ENCODE results near the gene KCNMA1. TPM values are rescaled to one million over a fixed set of nuclear protein-coding genes. Genes with fewer than 3 reads are reported as not detected.

Gene KCNMA1
- total RNA-seq, 1 donor from 2014 or later: 0.21 TPM

GRCh38 chr10:77411805-77412204 is 225.8 kb downstream of the KCNMA1 start:
- intact Hi-C loops (cut with micrococcal nuclease): no loop called here
- Mint-ChIP-seq H3K36me3 (ENCODE audit: low read depth) (no peaks in the 10 kb centered on the region), H3K27me3 (ENCODE audit: low read depth) (no peaks in the 10 kb centered on the region), H3K4me1 (ENCODE audit: low read depth) (no peaks in the 10 kb centered on the region), H3K27ac (no peak overlapping the region), H3K9me3 (no peaks in the 10 kb centered on the region), H3K4me3 (ENCODE audit: low read depth) (no peak overlapping the region)
- no peak for DNase-seq (ENCODE audit: low spot score)

- Mint-ChIP-seq H3K9me3 (no peaks in the 10 kb centered on the region), H3K27me3 (ENCODE audit: low read depth) (no peaks in the 10 kb centered on the region), H3K27ac (no peak overlapping the region), H3K36me3 (ENCODE audit: low read depth) (no peaks in the 10 kb centered on the region), H3K4me1 (ENCODE audit: low read depth) (no peaks in the 10 kb centered on the region), H3K4me3 (ENCODE audit: low read depth) (no peak overlapping the region)
- intact Hi-C loops (cut with micrococcal nuclease): no loop called here
- DNase-seq (ENCODE audit: low spot score): no peak
These were observed 227.1 kb downstream of the KCNMA1 start for GRCh38 chr10:77410523-77410922.

GRCh38 chr10:77409697-77410471 is 227.7 kb downstream of the KCNMA1 start:
- no peak for DNase-seq (ENCODE audit: low spot score)
- H3K4me1 Mint-ChIP-seq (ENCODE audit: low read depth): no peaks in the 10 kb centered on the region
- H3K9me3 Mint-ChIP-seq: no peaks in the 10 kb centered on the region
- H3K27me3 Mint-ChIP-seq (ENCODE audit: low read depth): no peaks in the 10 kb centered on the region
- no peak overlapping the region for H3K4me3 Mint-ChIP-seq (ENCODE audit: low read depth)
- H3K27ac Mint-ChIP-seq: no peak overlapping the region
- no peaks in the 10 kb centered on the region for H3K36me3 Mint-ChIP-seq (ENCODE audit: low read depth)
- intact Hi-C loops (cut with micrococcal nuclease): no loop called here

- H3K36me3 Mint-ChIP-seq (ENCODE audit: low read depth): no peaks in the 10 kb centered on the region
- no peak overlapping the region for H3K27ac Mint-ChIP-seq
- H3K27me3 Mint-ChIP-seq (ENCODE audit: low read depth): no peaks in the 10 kb centered on the region
- H3K4me3 Mint-ChIP-seq (ENCODE audit: low read depth): no peak overlapping the region
- intact Hi-C loops (cut with micrococcal nuclease): no loop called here
- H3K9me3 Mint-ChIP-seq: no peaks in the 10 kb centered on the region
- H3K4me1 Mint-ChIP-seq (ENCODE audit: low read depth): no peaks in the 10 kb centered on the region
- no peak for DNase-seq (ENCODE audit: low spot score)
These were observed 229.3 kb downstream of the KCNMA1 start for GRCh38 chr10:77408259-77408658.

- Mint-ChIP-seq H3K27ac (no peak overlapping the region), H3K4me3 (ENCODE audit: low read depth) (no peak overlapping the region)
These were observed 230.7 kb downstream of the KCNMA1 start for GRCh38 chr10:77406764-77407430.

GRCh38 chr10:77405771-77406241 is 231.8 kb downstream of the KCNMA1 start:
- Mint-ChIP-seq H3K27me3 (ENCODE audit: low read depth) (no peaks in the 10 kb centered on the region), H3K4me1 (ENCODE audit: low read depth) (no peaks in the 10 kb centered on the region), H3K27ac (no peak overlapping the region), H3K4me3 (ENCODE audit: low read depth) (no peak overlapping the region), H3K36me3 (ENCODE audit: low read depth) (no peaks in the 10 kb centered on the region), H3K9me3 (no peaks in the 10 kb centered on the region)
- intact Hi-C loops (cut with micrococcal nuclease): no loop called here
- DNase-seq (ENCODE audit: low spot score): no peak

More at GRCh38 chr10:77406764-77407430, 230.7 kb downstream of the KCNMA1 start:
- DNase-seq (ENCODE audit: low spot score): no peak
- intact Hi-C loops (cut with micrococcal nuclease): no loop called here
- Mint-ChIP-seq H3K9me3 (no peaks in the 10 kb centered on the region), H3K36me3 (ENCODE audit: low read depth) (no peaks in the 10 kb centered on the region), H3K27me3 (ENCODE audit: low read depth) (no peaks in the 10 kb centered on the region), H3K4me1 (ENCODE audit: low read depth) (no peaks in the 10 kb centered on the region)

GRCh38 chr10:77404810-77405209 is 232.8 kb downstream of the KCNMA1 start:
- Mint-ChIP-seq H3K27ac (no peak overlapping the region), H3K27me3 (ENCODE audit: low read depth) (no peaks in the 10 kb centered on the region), H3K4me3 (ENCODE audit: low read depth) (no peak overlapping the region), H3K9me3 (no peaks in the 10 kb centered on the region), H3K36me3 (ENCODE audit: low read depth) (no peaks in the 10 kb centered on the region), H3K4me1 (ENCODE audit: low read depth) (no peaks in the 10 kb centered on the region)
- intact Hi-C loops (cut with micrococcal nuclease): no loop called here
- no peak for DNase-seq (ENCODE audit: low spot score)

- Mint-ChIP-seq H3K4me1 (ENCODE audit: low read depth) (no peaks in the 10 kb centered on the region), H3K27me3 (ENCODE audit: low read depth) (no peaks in the 10 kb centered on the region), H3K27ac (no peak overlapping the region), H3K9me3 (no peaks in the 10 kb centered on the region), H3K4me3 (ENCODE audit: low read depth) (no peak overlapping the region), H3K36me3 (ENCODE audit: low read depth) (no peaks in the 10 kb centered on the region)
- DNase-seq (ENCODE audit: low spot score): no peak
- intact Hi-C loops (cut with micrococcal nuclease): no loop called here
These were observed 233.8 kb downstream of the KCNMA1 start for GRCh38 chr10:77403761-77404160.

GRCh38 chr10:77401683-77402082 is 235.9 kb downstream of the KCNMA1 start:
- H3K27me3 Mint-ChIP-seq (ENCODE audit: low read depth): no peaks in the 10 kb centered on the region
- no peaks in the 10 kb centered on the region for H3K4me1 Mint-ChIP-seq (ENCODE audit: low read depth)
- H3K9me3 Mint-ChIP-seq: no peaks in the 10 kb centered on the region
- intact Hi-C loops (cut with micrococcal nuclease): no loop called here
- H3K4me3 Mint-ChIP-seq (ENCODE audit: low read depth): no peak overlapping the region
- no peaks in the 10 kb centered on the region for H3K36me3 Mint-ChIP-seq (ENCODE audit: low read depth)
- H3K27ac Mint-ChIP-seq: no peak overlapping the region
- DNase-seq (ENCODE audit: low spot score): no peak

- no peaks in the 10 kb centered on the region for H3K4me1 Mint-ChIP-seq (ENCODE audit: low read depth)
- H3K27ac Mint-ChIP-seq: no peak overlapping the region
- no peak overlapping the region for H3K4me3 Mint-ChIP-seq (ENCODE audit: low read depth)
- H3K9me3 Mint-ChIP-seq: no peaks in the 10 kb centered on the region
- H3K36me3 Mint-ChIP-seq (ENCODE audit: low read depth): no peaks in the 10 kb centered on the region
- intact Hi-C loops (cut with micrococcal nuclease): no loop called here
- no peak for DNase-seq (ENCODE audit: low spot score)
- H3K27me3 Mint-ChIP-seq (ENCODE audit: low read depth): no peaks in the 10 kb centered on the region
These were observed 237.6 kb downstream of the KCNMA1 start for GRCh38 chr10:77400033-77400432.

GRCh38 chr10:77398986-77399755 is 238.4 kb downstream of the KCNMA1 start:
- Mint-ChIP-seq H3K4me1 (ENCODE audit: low read depth) (no peaks in the 10 kb centered on the region), H3K9me3 (no peaks in the 10 kb centered on the region), H3K27ac (no peak overlapping the region), H3K4me3 (ENCODE audit: low read depth) (no peak overlapping the region), H3K36me3 (ENCODE audit: low read depth) (no peaks in the 10 kb centered on the region), H3K27me3 (ENCODE audit: low read depth) (no peaks in the 10 kb centered on the region)
- DNase-seq (ENCODE audit: low spot score): no peak
- intact Hi-C loops (cut with micrococcal nuclease): no loop called here

- intact Hi-C loops (cut with micrococcal nuclease): no loop called here
- H3K9me3 Mint-ChIP-seq: no peaks in the 10 kb centered on the region
- H3K4me3 Mint-ChIP-seq (ENCODE audit: low read depth): no peak overlapping the region
- H3K4me1 Mint-ChIP-seq (ENCODE audit: low read depth): no peaks in the 10 kb centered on the region
- no peaks in the 10 kb centered on the region for H3K27me3 Mint-ChIP-seq (ENCODE audit: low read depth)
- H3K36me3 Mint-ChIP-seq (ENCODE audit: low read depth): no peaks in the 10 kb centered on the region
- no peak for DNase-seq (ENCODE audit: low spot score)
- H3K27ac Mint-ChIP-seq: no peak overlapping the region
These were observed 239.1 kb downstream of the KCNMA1 start for GRCh38 chr10:77398558-77398957.

GRCh38 chr10:77397103-77397502 is 240.5 kb downstream of the KCNMA1 start:
- Mint-ChIP-seq H3K36me3 (ENCODE audit: low read depth) (no peaks in the 10 kb centered on the region), H3K27me3 (ENCODE audit: low read depth) (no peaks in the 10 kb centered on the region), H3K9me3 (no peaks in the 10 kb centered on the region), H3K4me1 (ENCODE audit: low read depth) (no peaks in the 10 kb centered on the region), H3K27ac (no peak overlapping the region), H3K4me3 (ENCODE audit: low read depth) (no peak overlapping the region)
- DNase-seq (ENCODE audit: low spot score): no peak
- intact Hi-C loops (cut with micrococcal nuclease): no loop called here

Data from activated T-helper 2 cell treated with anti-CD3 and anti-CD28 coated beads, Interferon-gamma antibody, Interleukin-2, Interleukin-4, amounts not matched to agents 10 μg/mL and 5 μg/mL and 100 μg/mL, durations not matched to agents 14 hours and 24 hours and 36 hours (primary cell).